Measurements from ENCODE around the gene PMS1.
"Not testable (repeated sequence)": the region's sequence is repeated elsewhere in the genome, so short reads cannot be mapped to it uniquely, and the experiment has no call there.

Gene PMS1

GRCh38 chr2:189783927-189784867 lies at the start of gene PMS1, which contains the start of gene ORMDL1:
TSS of gene PMS1 (plus strand) at chr2:189784450. CDS start at chr2:189791810, 7,360 bp downstream.
TSS of gene ORMDL1 (minus strand) at chr2:189784339. CDS start at chr2:189782595, 1,744 bp downstream.
- intact Hi-C loops (cut with DNase I), result loop anchor here (5.0 kb wide), 1 partner anchor 122 kb away; the partner anchor contains the start of gene ASNSD1
- DNase-seq, result peak; percentile 90 to 99 (median 97)

DNA sequence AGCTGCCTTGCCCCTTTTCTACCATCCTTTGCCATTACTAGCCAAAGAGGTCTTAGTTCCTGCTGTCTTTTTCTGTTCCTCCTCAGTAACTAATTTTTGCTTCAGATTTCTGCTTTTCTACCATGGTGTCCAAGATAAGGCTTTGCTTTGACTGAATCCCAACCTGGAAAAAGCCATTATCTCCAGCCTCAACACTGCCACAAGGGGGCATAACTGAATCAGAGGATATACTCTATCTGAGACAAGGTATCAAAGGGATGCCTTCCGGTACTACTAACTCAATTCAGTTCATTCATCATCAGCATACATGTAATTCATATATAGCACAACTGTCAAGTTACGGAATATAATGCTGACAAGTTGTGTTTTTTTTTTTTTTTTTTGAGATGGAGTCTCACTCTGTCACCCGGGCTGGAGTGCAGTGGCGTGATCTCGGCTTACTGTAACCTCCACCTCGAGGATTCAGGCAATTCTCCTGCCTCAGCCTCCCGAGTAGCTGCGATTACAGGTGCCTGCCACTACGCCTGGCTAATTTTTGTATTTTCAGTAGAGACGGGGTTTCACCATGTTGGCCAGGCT lies 33.1 kb upstream of the PMS1 start:
- intact Hi-C loops (cut with DNase I), result no loop called here
- DNase-seq, result peak in 8 of 42 donors; percentile 7 to 56 (median 22)

DNA sequence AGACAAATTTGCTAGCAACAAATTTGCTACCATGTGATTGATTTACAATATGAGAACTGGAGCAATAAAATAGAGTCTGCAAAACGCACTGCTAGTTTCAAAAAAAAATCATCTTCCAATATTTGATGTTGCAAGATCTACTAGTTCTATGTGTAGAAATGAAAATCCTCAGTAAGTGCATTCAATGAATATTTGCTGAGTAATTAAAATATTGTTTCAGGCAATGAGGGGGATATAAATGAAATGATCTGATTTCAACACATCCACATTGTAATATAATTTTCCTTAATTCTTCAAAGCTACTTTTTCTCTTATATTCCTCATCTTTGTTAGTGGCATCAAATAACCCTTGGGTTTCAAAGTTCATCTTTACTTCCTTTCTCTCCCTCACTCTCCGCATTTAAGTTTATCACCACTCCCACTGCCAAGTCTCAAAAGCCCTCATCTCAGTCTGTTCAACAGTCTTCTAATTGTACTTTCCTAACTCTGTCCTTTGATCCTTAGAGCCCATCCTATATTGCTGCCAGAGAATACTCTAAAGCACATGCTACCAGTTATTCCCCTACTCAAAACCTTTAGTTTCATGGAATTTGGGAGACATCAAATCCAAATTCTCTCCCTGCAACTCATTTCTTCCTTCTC lies 27.8 kb upstream of the PMS1 start:
- DNase-seq, result no peak
- intact Hi-C loops (cut with DNase I), result no loop called here

DNA sequence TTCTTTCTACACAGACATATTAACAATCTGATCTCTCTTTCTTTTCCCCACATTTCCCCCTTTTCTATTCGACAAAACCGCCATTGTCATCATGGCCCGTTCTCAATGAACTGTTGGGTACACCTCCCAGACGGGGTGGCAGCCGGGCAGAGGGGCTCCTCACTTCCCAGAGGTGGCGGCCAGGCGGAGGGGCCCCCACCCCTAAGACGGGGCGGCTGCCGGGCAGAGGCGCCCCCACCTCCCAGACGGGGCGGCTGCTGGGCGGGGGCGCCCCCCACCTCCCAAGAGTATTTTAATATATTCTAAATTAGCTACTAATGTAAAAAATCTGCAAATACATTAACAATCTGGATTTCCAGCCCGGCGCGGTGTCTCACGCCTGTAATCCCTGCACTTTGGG lies 24.1 kb upstream of the PMS1 start:
- intact Hi-C loops (cut with DNase I), result loop anchor here (5.0 kb wide), 2 partner anchors 83 to 98 kb away; partner anchors contain the start of gene ASNSD1
- DNase-seq, result not testable (repeated sequence)

DNA sequence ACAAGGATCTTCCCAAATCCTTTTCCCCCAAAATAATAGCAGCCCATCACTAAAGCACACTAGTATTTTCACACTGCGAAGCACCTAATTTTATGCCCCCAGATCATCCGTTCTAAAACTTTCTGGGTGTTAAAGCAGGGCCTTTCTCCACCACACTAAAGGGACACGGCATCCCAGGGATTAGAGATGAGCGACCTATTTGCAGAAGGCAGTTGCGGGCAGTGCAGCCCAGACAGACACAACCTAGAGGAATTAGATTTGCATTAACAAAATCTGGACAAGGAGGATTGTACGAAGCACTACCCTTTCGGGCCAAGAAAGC lies 22.1 kb upstream of the PMS1 start:
- intact Hi-C loops (cut with DNase I), result loop anchor here (5.0 kb wide), 2 partner anchors 85 to 100 kb away; partner anchors contain the start of gene ASNSD1
- DNase-seq, result no peak

DNA sequence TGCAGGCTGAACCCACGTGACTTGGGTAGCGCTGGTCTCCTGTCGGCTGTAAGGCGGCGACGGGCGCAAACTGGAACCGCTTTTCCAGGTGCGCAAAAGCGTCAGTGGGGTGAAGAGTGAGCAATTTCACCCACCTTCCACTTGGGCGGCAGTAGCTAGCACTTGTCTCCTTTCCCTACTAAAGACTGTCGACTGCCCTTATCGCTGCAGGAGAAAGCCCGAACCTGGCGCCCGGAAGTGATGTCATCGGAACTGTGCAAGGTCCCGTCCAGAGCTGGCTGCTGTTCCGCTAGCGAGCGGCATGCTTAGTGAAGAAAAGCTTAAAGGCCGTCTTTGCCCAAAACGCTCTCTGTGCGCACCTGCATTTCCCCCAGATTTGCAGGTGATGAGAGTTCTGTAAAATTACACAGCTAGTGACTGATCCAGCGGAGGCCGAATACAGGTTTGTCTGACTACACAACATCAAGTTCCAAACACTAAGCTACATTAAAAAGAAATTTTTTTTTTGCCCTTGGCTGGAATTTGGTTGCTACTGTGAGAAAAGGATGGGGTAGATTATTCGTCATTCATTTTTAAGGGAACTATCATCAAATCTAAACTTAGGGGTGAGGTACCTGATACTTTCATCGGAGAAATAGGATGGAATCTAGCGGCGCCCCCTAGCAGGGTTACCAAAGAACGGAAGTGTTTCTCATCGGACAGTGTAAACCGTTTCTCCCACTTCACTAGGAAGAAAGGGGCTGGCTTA lies 21.5 kb upstream of the PMS1 start, which contains the start of gene OSGEPL1:
Gene OSGEPL1 (minus strand): TSS at position 242 of the 748 bp plus-strand sequence. CDS start 1,152 bp downstream, outside the sequence.
- DNase-seq, result peak; percentile 93 to 98 (median 97)
- intact Hi-C loops (cut with DNase I), result loop anchor here (5.0 kb wide), 2 partner anchors 85 to 100 kb away; partner anchors contain the start of gene ASNSD1

- DNase-seq, result no peak
- intact Hi-C loops (cut with DNase I), result loop anchor here (5.0 kb wide), 2 partner anchors 87 to 102 kb away; partner anchors contain the start of gene ASNSD1
Observed at GRCh38 chr2:189763908-189764661, 20.2 kb upstream of the PMS1 start.

- DNase-seq, result no peak
- intact Hi-C loops (cut with DNase I), result no loop called here
Observed at GRCh38 chr2:189770590-189771322, 13.5 kb upstream of the PMS1 start.

GRCh38 chr2:189772212-189772611 lies 12.0 kb upstream of the PMS1 start:
- no peak for DNase-seq
- intact Hi-C loops (cut with DNase I), result no loop called here

GRCh38 chr2:189782221-189782671 lies 2.0 kb upstream of the PMS1 start:
- no peak for DNase-seq
- intact Hi-C loops (cut with DNase I), result loop anchor here (5.0 kb wide), 1 partner anchor 120 kb away; the partner anchor contains the start of gene ASNSD1

DNA sequence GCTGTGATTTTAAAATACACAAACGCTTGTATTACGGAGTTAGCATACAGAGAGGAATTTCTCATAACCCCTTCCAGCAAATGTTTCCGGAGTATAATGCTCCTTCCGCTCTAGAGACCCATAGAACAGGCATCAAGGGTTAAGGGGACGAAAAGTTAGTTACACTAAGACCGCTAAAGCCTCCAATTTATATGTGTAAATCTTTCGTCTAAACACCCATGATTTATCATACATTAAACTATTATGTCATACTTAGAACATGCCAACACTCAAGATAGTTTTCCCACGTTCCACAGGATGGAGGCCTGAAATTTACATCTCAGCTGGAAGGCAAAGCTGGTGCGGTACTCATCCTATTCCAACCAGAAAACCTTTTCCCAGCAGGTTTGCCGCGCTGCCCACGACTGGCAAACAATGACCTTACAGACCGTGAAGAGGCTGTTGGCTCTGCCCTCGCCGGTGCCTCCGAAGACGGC lies 761 bp upstream of the PMS1 start:
- intact Hi-C loops (cut with DNase I), result loop anchor here (5.0 kb wide), 1 partner anchor 121 kb away; the partner anchor contains the start of gene ASNSD1
- DNase-seq, result peak in 3 of 42 donors; percentile 15 to 22 (median 22)

DNA sequence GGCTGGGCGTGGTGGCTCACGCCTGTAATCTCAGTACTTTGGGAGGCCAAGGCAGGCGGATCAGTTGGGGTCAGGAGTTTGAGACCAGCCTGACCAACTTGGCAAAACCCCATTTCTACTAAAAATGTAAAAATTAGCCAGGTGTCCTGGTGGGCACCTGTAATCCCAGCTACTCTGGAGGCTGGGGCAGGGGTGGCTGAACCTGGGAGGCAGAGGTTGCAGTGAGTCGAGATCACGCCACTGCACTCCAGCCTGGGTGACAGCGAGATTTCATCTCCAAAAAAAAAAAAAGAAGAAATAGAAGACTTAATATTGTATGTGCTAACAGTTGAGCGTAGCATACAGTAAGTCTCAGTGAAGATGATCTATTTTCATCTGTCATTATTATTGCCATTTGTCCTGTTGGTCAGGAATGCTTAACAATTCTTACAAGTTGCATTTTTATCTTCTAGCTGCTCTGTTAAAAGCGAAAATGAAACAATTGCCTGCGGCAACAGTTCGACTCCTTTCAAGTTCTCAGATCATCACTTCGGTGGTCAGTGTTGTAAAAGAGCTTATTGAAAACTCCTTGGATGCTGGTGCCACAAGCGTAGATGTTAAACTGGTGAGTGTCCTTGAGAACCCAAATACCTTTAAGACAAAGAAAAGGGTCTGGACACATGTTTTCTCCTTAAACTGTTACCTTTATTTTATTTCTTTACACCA lies 7.2 kb downstream of the PMS1 start:
- no peak for DNase-seq
- intact Hi-C loops (cut with DNase I), result no loop called here

GRCh38 chr2:189794310-189794709 lies 10.1 kb downstream of the PMS1 start:
- intact Hi-C loops (cut with DNase I), result no loop called here
- DNase-seq, result no peak

- DNase-seq, result peak in 4 of 42 donors; percentile 6 to 12 (median 10)
- intact Hi-C loops (cut with DNase I), result no loop called here
Observed at GRCh38 chr2:189797902-189798301, 13.7 kb downstream of the PMS1 start.

- DNase-seq, result peak in 3 of 42 donors; percentile 6 to 29 (median 9)
- intact Hi-C loops (cut with DNase I), result no loop called here
Observed at GRCh38 chr2:189798312-189799029, 14.2 kb downstream of the PMS1 start.

DNA sequence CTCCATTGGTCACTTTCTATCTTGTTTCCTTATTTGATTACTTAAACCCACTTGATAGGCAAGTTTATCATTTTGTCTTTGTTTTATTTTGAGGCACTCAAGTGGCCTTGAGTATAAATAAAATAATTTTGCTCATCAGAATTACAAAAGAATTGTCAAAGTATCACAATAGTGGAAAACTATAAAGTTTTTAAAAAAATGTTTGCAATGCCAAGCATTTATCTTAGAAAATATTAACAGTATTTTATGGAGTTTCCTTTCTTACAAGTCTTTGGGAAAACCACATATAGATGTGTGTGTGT lies 14.7 kb downstream of the PMS1 start:
- DNase-seq, result no peak
- intact Hi-C loops (cut with DNase I), result no loop called here
